DMS114 treated with DMSO at 0.1 percent for 48 hours (cell line): ENCODE measurements around the gene GNPTG.

Experiments
- DNase-seq: peaks from one replicate; lab custom pipeline; 2025; ENCODE audit not compliant: unreplicated experiment; lab: John Stamatoyannopoulos, UW

Gene GNPTG

DNA sequence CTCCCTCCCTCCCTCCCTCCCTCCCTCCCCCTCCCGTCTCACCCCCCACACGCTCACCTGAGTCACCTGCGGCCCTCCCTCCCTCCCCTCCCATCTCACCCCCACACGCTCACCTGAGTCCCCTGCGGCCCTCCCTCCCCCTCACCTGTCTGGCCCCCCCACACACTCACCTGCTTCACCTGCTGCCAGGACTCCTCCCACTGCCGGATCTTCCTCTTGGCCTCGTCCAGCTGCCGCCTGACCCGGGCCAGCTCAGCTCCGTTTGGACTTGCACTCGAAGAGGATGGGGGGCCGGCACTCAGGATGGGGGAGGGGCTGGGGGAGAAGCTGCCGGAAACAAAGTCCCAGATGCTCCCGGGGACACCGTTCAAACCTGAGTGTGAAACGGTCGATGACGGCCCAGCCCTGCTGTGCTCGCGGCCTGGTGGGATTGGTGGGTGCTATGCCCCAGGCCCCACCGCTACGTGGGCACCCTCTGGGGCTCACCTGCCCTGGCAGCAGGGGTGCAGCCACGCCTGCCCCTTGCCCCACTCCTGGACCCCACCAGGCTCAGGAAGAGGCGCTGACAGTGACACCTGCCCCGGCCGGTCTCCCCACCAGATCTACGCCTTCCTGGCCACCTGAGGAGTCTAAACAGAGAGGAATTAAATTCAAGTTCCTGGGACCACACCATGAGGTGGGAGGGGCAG is 15.9 kb downstream of the GNPTG start:
- no peak for DNase-seq

DNA sequence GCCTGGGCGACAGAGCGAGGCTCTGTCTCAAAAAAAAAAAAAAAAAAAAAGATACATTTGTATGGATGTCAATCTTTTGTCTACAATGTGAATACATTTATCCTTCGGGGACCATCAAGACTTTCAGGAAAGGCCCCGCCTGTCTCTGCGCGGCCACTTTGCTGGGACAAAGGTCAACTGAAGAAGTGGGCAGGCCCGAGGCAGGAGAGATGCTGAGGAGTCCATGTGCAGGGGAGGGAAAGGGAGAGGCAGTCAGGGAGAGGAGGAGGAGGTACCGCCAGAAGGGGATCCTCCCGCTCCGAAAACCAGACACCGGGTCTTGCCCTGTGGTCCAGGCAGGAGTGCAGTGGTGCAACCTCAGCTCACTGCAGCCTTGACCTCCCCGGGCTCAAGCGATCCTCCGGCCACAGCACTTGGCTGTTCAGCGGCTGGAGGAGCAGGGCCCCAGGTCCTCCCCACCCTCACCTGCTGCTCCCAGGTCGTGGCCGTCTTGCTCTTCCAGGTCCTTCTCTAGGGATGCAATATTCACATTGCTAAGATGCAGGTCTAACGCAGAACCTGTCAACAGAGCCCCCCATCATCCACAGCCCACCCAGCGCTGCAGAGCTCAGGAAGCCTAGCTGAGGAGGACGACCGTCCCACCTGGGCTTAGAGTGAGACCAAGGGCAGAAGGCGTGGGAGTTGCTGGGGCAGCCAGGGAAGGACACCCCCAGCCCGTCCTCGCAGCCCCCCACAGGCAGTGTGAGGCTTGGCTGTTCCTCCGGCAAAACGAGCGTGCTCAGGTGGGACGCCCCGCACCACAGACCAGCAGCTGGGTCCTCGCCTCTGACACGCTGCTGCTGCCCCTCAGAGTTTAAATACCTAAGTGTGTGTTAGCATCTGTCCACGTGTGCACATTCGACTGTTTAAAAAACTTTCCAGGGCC is 19.6 kb downstream of the GNPTG start:
- DNase-seq, result no peak

DNA sequence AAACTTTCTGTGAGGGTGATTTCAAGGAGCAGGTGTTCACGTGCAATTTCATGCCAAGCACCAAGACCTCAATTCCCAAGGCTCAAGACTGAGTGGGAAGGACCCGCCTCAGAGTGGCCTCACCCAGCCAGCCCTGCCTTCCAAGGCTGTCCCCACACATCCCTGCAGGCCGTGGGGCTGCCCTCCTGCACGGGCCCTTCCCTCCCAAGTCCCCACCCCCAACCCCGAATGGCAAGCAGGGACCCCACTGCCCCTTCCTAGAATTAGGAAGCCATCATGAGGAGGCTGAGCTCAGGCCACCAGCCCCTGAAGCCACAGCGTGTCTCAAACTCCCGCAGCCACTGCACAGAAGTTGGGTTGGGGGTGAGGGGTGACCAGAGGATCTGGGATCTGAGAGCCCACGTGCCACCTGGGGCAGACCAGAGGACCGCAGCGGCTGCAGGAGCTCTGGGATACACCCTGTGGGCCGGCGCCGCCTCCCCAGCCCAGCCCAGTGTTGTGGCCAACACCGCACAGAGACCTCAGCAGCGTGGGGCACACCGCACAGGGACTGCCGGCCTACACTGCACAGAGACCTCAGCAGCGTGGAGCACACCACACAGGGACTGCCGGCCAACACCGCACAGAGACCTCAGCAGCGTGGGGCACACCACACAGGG is 20.7 kb downstream of the GNPTG start:
- no peak for DNase-seq

DNA sequence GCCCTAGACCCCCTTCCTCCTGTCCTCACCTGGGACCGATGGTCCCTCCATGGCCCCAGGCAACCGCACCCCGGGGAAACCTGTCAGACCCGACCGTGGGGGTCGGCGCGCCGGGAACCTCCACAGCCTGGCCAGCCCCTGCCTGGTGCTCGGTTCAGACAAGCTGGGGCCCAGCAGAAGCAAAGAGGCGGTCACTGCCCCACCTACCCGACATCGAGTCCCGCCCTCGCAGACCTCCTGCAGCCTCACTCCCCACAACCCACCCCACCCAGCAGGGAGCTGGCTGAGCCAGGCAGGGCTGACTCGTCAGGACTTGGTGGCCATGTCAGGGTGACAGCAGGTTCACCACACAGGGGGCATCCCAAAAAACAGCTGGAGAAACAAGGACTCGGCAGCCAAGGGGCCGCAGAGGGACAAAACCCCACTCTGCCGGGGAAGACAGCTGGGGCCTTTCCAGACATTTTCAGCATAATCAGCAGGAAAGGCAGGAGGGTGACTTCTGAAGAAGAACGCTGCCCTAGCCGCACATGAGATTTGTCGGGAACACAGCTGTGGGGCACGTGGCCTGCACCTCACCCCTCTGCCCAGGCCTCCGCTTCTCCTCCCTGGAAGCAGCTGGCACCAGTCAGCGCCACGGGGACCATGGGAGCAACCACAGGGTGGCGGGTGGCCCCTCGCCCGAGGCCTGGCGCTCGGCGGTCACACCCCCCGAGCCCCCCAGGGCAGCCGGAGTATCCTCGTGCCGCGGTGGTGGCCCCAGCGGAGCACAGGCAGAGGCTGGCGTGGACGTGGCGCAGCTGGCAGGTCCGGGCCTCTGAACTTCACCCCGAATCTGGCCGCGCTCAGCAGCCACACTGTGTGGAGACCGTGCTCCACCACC is 22.9 kb downstream of the GNPTG start:
- DNase-seq, result no peak

GRCh38 chr16:1375298-1375640 is 23.5 kb downstream of the GNPTG start:
- DNase-seq, result no peak

GRCh38 chr16:1375741-1376410 is 24.1 kb downstream of the GNPTG start:
- DNase-seq, result no peak

- DNase-seq, result no peak
Measured at GRCh38 chr16:1377406-1378010, 25.8 kb downstream of the GNPTG start.

DNA sequence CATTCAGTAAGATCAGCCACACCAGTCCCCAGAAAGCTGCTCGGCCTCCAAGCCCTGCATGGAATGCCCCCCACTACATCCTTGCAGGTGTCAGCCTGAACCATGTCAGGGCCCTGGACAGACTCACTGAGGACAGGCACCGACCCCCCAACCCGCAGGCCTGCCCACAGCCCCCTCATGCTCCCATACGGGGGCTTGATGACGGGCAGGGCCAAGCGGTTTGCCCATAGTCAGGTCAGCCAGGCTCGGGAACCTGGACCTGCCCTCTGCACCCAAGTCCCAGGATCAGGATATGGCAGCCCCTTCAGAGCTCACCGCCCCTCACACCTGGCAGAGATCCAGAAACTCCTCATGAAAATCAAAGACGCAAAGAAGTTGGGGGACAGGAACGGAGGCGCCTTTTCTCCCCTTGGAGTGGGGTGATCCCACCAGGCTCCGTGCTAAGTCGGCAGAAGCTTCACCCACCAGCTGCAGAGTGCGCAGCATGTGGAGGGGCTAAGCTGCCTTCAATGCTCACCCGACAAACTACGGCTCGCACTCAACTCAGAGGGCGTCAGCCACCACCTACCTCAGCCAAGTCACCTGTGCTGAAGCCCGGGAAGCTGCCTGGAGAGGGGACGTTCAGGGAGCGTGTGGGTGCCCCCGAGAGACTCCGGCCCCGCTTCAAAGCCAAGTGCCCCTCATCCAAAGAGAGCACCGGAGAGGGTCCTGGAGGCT is 26.5 kb downstream of the GNPTG start:
- DNase-seq, result no peak

GRCh38 chr16:1378804-1379303 is 27.1 kb downstream of the GNPTG start:
- no peak for DNase-seq

- DNase-seq, result no peak
Measured at GRCh38 chr16:1379304-1380076, 27.8 kb downstream of the GNPTG start.

- DNase-seq, result no peak
Measured at GRCh38 chr16:1380195-1380594, 28.5 kb downstream of the GNPTG start.

GRCh38 chr16:1381612-1382406 is 30.1 kb downstream of the GNPTG start:
- no peak for DNase-seq

- DNase-seq, result no peak
Measured at GRCh38 chr16:1383556-1383955, 31.8 kb downstream of the GNPTG start.

- DNase-seq, result no peak
Measured at GRCh38 chr16:1385232-1385631, 33.5 kb downstream of the GNPTG start.

DNA sequence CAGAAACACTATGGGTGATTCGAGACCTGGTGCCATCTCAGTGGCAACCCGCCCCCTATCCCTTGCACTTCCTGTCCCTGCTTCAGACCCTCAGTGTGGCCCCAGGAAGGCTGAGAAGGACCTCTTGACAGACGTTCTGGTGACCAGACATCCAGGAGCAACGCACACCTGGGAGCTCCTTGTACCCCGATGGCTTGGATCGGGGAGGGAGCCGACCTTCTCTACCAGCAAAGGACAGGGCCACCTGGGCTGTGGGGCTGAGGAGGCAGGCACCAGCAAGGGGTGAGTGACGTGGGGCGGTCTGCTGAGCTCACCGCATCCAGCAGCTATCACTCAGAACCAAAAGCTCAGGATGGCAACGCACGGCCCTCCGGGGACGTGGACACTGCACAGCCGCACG is 35.6 kb downstream of the GNPTG start:
- no peak for DNase-seq

GRCh38 chr16:1389762-1390161 is 38.0 kb downstream of the GNPTG start:
- no peak for DNase-seq

- no peak for DNase-seq
Measured at GRCh38 chr16:1390239-1390779, 38.6 kb downstream of the GNPTG start.
